ENCODE measurements around the gene RNF19B.
A peak's percentile ranks its signal among the peaks of the same experiment; 100 is the strongest.

The RNF19B gene

GRCh38 chr1:32967888-32968568 is 3.4 kb upstream of the RNF19B start:
- no peak for DNase-seq

GRCh38 chr1:32966900-32967299 is 2.3 kb upstream of the RNF19B start:
- no peak for DNase-seq

GRCh38 chr1:32965251-32965747 is 690 bp upstream of the RNF19B start:
- no peak for DNase-seq

- peak; percentile 39 to 53 for DNase-seq
Measured at GRCh38 chr1:32963746-32964460, 706 bp downstream of the RNF19B start.

GRCh38 chr1:32962248-32962896 is 2.2 kb downstream of the RNF19B start:
- no peak for DNase-seq

- DNase-seq = no peak
Measured at GRCh38 chr1:32960819-32961355, 3.7 kb downstream of the RNF19B start.

GRCh38 chr1:32960342-32960741 is 4.3 kb downstream of the RNF19B start:
- no peak for DNase-seq

- no peak for DNase-seq
Measured at GRCh38 chr1:32958827-32959226, 5.8 kb downstream of the RNF19B start.

GRCh38 chr1:32957017-32957416 is 7.6 kb downstream of the RNF19B start:
- no peak for DNase-seq

GRCh38 chr1:32954168-32954567 is 10.4 kb downstream of the RNF19B start:
- no peak for DNase-seq

GRCh38 chr1:32953495-32953894 is 11.1 kb downstream of the RNF19B start:
- no peak for DNase-seq

GRCh38 chr1:32949519-32949918 is 15.1 kb downstream of the RNF19B start:
- no peak for DNase-seq

GRCh38 chr1:32948905-32949304 is 15.7 kb downstream of the RNF19B start:
- DNase-seq = no peak

GRCh38 chr1:32948390-32948722 is 16.3 kb downstream of the RNF19B start:
- no peak for DNase-seq

GRCh38 chr1:32947669-32948389 is 16.8 kb downstream of the RNF19B start:
- DNase-seq = no peak

- no peak for DNase-seq
Measured at GRCh38 chr1:32946413-32946812, 18.2 kb downstream of the RNF19B start.

GRCh38 chr1:32944180-32944579 is 20.4 kb downstream of the RNF19B start:
- DNase-seq = no peak

- no peak for DNase-seq
Measured at GRCh38 chr1:32939655-32940371, 24.8 kb downstream of the RNF19B start.

- no peak for DNase-seq
Measured at GRCh38 chr1:32937061-32937460, 27.5 kb downstream of the RNF19B start.

GRCh38 chr1:32934535-32934934 is 30.1 kb downstream of the RNF19B start:
- DNase-seq = no peak

GRCh38 chr1:32933742-32934322 is 30.8 kb downstream of the RNF19B start:
- no peak for DNase-seq

- no peak for DNase-seq
Measured at GRCh38 chr1:32931760-32932159, 32.8 kb downstream of the RNF19B start.

Data from activated CD4-positive, alpha-beta T cell treated with anti-CD3 and anti-CD28 coated beads, Interleukin-2, amount 50 U/mL, for 4 hours (primary cell).